CD4-positive, alpha-beta T cell treated with Interleukin-6 at 100 ng/mL for 8 hours (primary cell): ENCODE results near the gene RBM4B.

Source experiments
- DNase-seq: peaks from one replicate; pipeline ENCODE4 v3.0.0-alpha.2; 2020; ENCODE audit warnings: mixed read lengths, low spot score

RBM4B gene

GRCh38 chr11:66686801-66687750 lies 9.4 kb upstream of the RBM4B start:
- DNase-seq = no peak

- no peak for DNase-seq
Measured at GRCh38 chr11:66686100-66686785, 8.6 kb upstream of the RBM4B start.

GRCh38 chr11:66685276-66686099 lies 7.8 kb upstream of the RBM4B start:
- DNase-seq = no peak

- no peak for DNase-seq
Measured at GRCh38 chr11:66684635-66685034, 6.9 kb upstream of the RBM4B start.

GRCh38 chr11:66683877-66684276 lies 6.2 kb upstream of the RBM4B start:
- DNase-seq = no peak

- no peak for DNase-seq
Measured at GRCh38 chr11:66680966-66681645, 3.4 kb upstream of the RBM4B start.

GRCh38 chr11:66676931-66677598 lies 622 bp downstream of the RBM4B start:
- DNase-seq = no peak

GRCh38 chr11:66676282-66676919 lies 1.3 kb downstream of the RBM4B start:
- no peak for DNase-seq

- DNase-seq = no peak
Measured at GRCh38 chr11:66674964-66675602, 2.6 kb downstream of the RBM4B start.

GRCh38 chr11:66670816-66671215 lies 6.9 kb downstream of the RBM4B start:
- DNase-seq = no peak

- no peak for DNase-seq
Measured at GRCh38 chr11:66665369-66665768, 12.3 kb downstream of the RBM4B start.

GRCh38 chr11:66663741-66664296 lies 13.9 kb downstream of the RBM4B start:
- DNase-seq = no peak

- no peak for DNase-seq
Measured at GRCh38 chr11:66659763-66660162, 17.9 kb downstream of the RBM4B start.

GRCh38 chr11:66653123-66653522 lies 24.6 kb downstream of the RBM4B start:
- no peak for DNase-seq

- DNase-seq = no peak
Measured at GRCh38 chr11:66652651-66653050, 25.0 kb downstream of the RBM4B start.

- no peak for DNase-seq
Measured at GRCh38 chr11:66651016-66651415, 26.7 kb downstream of the RBM4B start.

GRCh38 chr11:66649903-66650302 lies 27.8 kb downstream of the RBM4B start:
- no peak for DNase-seq

- no peak for DNase-seq
Measured at GRCh38 chr11:66646828-66647227, 30.9 kb downstream of the RBM4B start.

GRCh38 chr11:66643745-66644437 lies 33.8 kb downstream of the RBM4B start:
- DNase-seq = no peak
